ENCODE measurements around the gene TMEM198. TPM values are rescaled to one million over a fixed set of nuclear protein-coding genes. Genes with fewer than 3 reads are reported as not detected.

Gene TMEM198
- total and polyA plus RNA-seq, 4 donors: 0.74 to 1.9 (median 1.5) TPM

DNA sequence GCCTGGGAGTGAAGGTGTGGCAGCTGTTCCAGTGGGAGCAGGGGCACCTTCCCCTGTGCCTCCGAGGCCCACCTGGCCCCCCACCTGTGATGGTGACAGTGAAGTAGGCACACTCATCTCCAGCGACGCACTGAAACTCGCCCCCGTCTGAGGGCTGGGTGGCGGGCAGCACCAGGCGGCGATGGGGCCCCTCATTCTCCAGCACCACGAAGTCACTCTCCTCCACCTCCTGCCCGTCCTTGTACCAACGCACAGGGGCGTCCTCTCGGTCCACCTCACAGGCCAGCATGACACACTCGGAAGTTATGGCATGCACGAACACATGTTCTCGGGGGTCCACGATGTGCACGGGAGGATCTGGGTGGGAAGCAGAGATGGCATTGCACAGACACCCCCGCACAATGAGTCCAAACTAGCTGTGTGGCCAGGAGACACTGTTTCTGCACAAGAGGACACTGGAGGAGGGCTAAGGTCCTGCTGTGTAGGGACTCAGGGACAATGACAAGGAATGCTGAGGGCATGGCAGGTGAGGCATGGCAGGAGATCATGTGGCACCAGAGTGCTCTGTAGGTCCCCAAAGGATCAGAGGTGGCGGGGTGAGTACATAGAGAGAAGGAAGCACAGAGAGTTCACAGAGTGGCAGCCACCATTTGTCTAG, 19.6 kb downstream of the TMEM198 start:
- Histone ChIP-seq H3K9me3 (ENCODE audit: control insufficient read depth in 4 of 4, low read length in 3 of 4) (no peaks in the 10 kb centered on the region), H3K27ac (ENCODE audit: low read depth in 1 of 2, low read length in 2 of 2) (no peak overlapping the region), H3K36me3 (ENCODE audit: control insufficient read depth in 4 of 4, insufficient read depth in 3 of 4, low read depth in 1 of 4, low read length in 3 of 4) (peaks cover 0 to 6% (median 2%) of the 10 kb centered on the region in 4 donors), H3K4me3 (ENCODE audit: low read depth in 1 of 3, low read length in 3 of 3) (no peak overlapping the region), H3K4me1 (ENCODE audit: control insufficient read depth in 4 of 4, insufficient read depth in 4 of 4, low read length in 3 of 4) (no peaks in the 10 kb centered on the region), H3K27me3 (ENCODE audit: control insufficient read depth in 4 of 4, insufficient read depth in 4 of 4, low read length in 3 of 4) (no peaks in the 10 kb centered on the region), H3K9ac (ENCODE audit: low read depth in 1 of 2, low read length in 2 of 2) (no peak overlapping the region)
- no peak for TF ChIP-seq TAF1 (conservative IDR thresholded peaks at IDR 0.05)
- no peak for TF ChIP-seq HNF4A (conservative IDR thresholded peaks at IDR 0.05)
- TF ChIP-seq, protein P1, sequence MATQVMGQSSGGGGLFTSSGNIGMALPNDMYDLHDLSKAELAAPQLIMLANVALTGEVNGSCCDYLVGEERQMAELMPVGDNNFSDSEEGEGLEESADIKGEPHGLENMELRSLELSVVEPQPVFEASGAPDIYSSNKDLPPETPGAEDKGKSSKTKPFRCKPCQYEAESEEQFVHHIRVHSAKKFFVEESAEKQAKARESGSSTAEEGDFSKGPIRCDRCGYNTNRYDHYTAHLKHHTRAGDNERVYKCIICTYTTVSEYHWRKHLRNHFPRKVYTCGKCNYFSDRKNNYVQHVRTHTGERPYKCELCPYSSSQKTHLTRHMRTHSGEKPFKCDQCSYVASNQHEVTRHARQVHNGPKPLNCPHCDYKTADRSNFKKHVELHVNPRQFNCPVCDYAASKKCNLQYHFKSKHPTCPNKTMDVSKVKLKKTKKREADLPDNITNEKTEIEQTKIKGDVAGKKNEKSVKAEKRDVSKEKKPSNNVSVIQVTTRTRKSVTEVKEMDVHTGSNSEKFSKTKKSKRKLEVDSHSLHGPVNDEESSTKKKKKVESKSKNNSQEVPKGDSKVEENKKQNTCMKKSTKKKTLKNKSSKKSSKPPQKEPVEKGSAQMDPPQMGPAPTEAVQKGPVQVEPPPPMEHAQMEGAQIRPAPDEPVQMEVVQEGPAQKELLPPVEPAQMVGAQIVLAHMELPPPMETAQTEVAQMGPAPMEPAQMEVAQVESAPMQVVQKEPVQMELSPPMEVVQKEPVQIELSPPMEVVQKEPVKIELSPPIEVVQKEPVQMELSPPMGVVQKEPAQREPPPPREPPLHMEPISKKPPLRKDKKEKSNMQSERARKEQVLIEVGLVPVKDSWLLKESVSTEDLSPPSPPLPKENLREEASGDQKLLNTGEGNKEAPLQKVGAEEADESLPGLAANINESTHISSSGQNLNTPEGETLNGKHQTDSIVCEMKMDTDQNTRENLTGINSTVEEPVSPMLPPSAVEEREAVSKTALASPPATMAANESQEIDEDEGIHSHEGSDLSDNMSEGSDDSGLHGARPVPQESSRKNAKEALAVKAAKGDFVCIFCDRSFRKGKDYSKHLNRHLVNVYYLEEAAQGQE (IDR thresholded peaks at IDR 0.05): no peak
- 95% methylated on average over 20 of the region's 20 CpGs for WGBS
- DNase-seq (ENCODE audit: low spot score): no peak

DNA sequence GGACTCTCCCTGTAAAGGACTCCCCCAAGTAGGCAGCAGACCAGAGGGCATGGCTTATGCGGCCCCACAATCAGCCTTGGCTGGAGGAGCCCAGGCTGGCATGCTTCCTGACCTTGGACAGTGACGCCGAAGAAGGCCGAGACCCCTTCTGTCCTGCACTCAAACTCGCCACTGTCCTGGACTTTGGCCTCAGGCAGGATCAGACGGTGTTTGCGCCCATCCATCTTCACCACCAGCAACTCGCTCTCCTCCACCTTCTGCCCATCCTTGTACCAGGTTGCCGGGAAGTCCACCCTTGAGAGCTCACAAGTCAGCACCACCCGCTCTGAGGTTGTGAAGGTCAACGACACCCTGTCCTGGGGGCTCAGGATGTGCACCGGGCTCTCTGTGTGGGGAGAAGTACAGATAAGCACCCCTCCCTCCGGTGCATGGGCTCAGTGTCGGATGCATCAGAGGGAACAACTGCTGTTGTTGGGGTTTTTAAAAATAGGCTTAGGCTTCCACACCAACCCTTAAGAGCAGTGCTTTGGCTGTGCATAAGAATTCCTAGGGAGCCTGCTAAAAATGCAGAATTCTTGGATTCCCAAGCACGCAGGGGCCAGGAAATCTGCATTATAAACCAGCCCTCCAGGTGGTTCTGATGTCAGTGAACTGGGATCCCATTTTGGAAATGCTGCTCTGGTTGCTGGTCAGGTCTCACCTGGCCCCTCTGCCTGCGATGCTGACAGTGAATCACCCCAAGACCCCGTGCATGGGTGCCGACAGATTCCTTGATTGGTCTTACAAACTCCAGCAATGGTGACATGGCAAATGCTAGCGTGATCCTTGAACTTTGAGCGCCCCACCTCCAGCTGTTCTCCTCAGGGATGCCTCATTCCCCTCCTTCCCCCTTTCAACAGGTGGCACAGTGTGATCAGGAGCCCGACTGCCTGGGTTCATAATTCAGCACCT, 21.6 kb downstream of the TMEM198 start:
- TF ChIP-seq TAF1 (conservative IDR thresholded peaks at IDR 0.05): no peak
- no peak for TF ChIP-seq HNF4G (IDR thresholded peaks at IDR 0.05)
- TF ChIP-seq GABPA (IDR thresholded peaks at IDR 0.05 in 1 of 2, conservative IDR thresholded peaks at IDR 0.05 in 1 of 2): no peak
- TF ChIP-seq NR2F2 (IDR thresholded peaks at IDR 0.05): no peak
- TF ChIP-seq SP1 (IDR thresholded peaks at IDR 0.05): no peak
- TF ChIP-seq FOXA1 (IDR thresholded peaks at IDR 0.05): no peak
- no peak for TF ChIP-seq EGR1 (IDR thresholded peaks at IDR 0.05; ENCODE audit: low read depth in 2 of 2)
- TF ChIP-seq RXRA (IDR thresholded peaks at IDR 0.05): no peak
- no peak for TF ChIP-seq YY1 (IDR thresholded peaks at IDR 0.05)
- no peak for TF ChIP-seq RAD21 (IDR thresholded peaks at IDR 0.05)
- TF ChIP-seq, protein P2, sequence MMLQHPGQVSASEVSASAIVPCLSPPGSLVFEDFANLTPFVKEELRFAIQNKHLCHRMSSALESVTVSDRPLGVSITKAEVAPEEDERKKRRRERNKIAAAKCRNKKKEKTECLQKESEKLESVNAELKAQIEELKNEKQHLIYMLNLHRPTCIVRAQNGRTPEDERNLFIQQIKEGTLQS (IDR thresholded peaks at IDR 0.05): no peak
- TF ChIP-seq, protein P3, sequence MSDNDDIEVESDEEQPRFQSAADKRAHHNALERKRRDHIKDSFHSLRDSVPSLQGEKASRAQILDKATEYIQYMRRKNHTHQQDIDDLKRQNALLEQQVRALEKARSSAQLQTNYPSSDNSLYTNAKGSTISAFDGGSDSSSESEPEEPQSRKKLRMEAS (IDR thresholded peaks at IDR 0.05): no peak
- TF ChIP-seq FOXA2 (IDR thresholded peaks at IDR 0.05): no peak
- TF ChIP-seq, protein P1 (IDR thresholded peaks at IDR 0.05): no peak
- no peak for TF ChIP-seq JUND (IDR thresholded peaks at IDR 0.05)
- TF ChIP-seq, protein P4, sequence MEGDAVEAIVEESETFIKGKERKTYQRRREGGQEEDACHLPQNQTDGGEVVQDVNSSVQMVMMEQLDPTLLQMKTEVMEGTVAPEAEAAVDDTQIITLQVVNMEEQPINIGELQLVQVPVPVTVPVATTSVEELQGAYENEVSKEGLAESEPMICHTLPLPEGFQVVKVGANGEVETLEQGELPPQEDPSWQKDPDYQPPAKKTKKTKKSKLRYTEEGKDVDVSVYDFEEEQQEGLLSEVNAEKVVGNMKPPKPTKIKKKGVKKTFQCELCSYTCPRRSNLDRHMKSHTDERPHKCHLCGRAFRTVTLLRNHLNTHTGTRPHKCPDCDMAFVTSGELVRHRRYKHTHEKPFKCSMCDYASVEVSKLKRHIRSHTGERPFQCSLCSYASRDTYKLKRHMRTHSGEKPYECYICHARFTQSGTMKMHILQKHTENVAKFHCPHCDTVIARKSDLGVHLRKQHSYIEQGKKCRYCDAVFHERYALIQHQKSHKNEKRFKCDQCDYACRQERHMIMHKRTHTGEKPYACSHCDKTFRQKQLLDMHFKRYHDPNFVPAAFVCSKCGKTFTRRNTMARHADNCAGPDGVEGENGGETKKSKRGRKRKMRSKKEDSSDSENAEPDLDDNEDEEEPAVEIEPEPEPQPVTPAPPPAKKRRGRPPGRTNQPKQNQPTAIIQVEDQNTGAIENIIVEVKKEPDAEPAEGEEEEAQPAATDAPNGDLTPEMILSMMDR (IDR thresholded peaks at IDR 0.05; ENCODE audit: low read depth, low read length, missing input control): no peak
- no peak for TF ChIP-seq HNF4A (conservative IDR thresholded peaks at IDR 0.05)
- no peaks in the 10 kb centered on the region for H3K9me3 ChIP-seq (ENCODE audit: control insufficient read depth in 4 of 4, low read length in 3 of 4)
- WGBS: 91% methylated on average over 21 of the region's 21 CpGs
- peaks cover 0 to 7% (median 2%) of the 10 kb centered on the region in 4 donors for H3K4me1 ChIP-seq (ENCODE audit: control insufficient read depth in 4 of 4, insufficient read depth in 4 of 4, low read length in 3 of 4)
- H3K27ac ChIP-seq (ENCODE audit: low read depth in 1 of 2, low read length in 2 of 2): no peak overlapping the region
- peaks cover 0 to 6% (median 4%) of the 10 kb centered on the region in 4 donors for H3K36me3 ChIP-seq (ENCODE audit: control insufficient read depth in 4 of 4, insufficient read depth in 3 of 4, low read depth in 1 of 4, low read length in 3 of 4)
- H3K27me3 ChIP-seq (ENCODE audit: control insufficient read depth in 4 of 4, insufficient read depth in 4 of 4, low read length in 3 of 4): no peaks in the 10 kb centered on the region
- H3K9ac ChIP-seq (ENCODE audit: low read depth in 1 of 2, low read length in 2 of 2): no peak overlapping the region
- no peak overlapping the region for H3K4me3 ChIP-seq (ENCODE audit: low read depth in 1 of 3, low read length in 3 of 3)
- DNase-seq (ENCODE audit: low spot score): no peak
